A673 (cell line): ENCODE measurements around the gene ADM5.

Experiments used
- CTCF ChIP-seq: fragments of 300-800, 200-600 bp; sonication (generic); conservative IDR thresholded peaks from 2 replicates; pipeline ENCODE4 v1.5.1; 2017; ENCODE audit warnings: low read depth, mild to moderate bottlenecking, antibody characterized with exemption, low read length, moderate library complexity, mixed read lengths
- EZH2 ChIP-seq: fragments of 200-600 bp; sonication (generic); IDR thresholded peaks from 2 replicates; pipeline ENCODE4 v1.6.1; 2017; ENCODE audit warnings: borderline replicate concordance, low read depth, mild to moderate bottlenecking, mixed read lengths, antibody characterized with exemption, low read length; ENCODE audit not compliant: poor library complexity, severe bottlenecking

GRCh38 chr19:49676136-49676783 lies 13.1 kb upstream of the ADM5 start:
- TF ChIP-seq CTCF (no peak), EZH2 (no peak)
